Neuronal stem cell (in vitro differentiated cells): ENCODE data around the gene HMG20B.

Experiments used
- DNase-seq: peaks from one replicate; pipeline ENCODE4 v3.0.0-alpha.2; 2013; ENCODE audit warnings: low spot score
- H2AFZ ChIP-seq: one replicate; pipeline ENCODE4 v1.6.1; 2013; ENCODE audit warnings: mild to moderate bottlenecking, low read length, inconsistent platforms
- H2AK5ac ChIP-seq: 2 replicates; pipeline ENCODE4 v1.6.1; 2013; ENCODE audit warnings: low read depth, mild to moderate bottlenecking, inconsistent platforms, low read length, moderate library complexity, mixed read lengths
- H2BK120ac ChIP-seq: 2 replicates; pipeline ENCODE4 v1.6.1; 2013; ENCODE audit warnings: low read depth, mild to moderate bottlenecking, inconsistent platforms, low read length, moderate library complexity, mixed read lengths
- H2BK12ac ChIP-seq: one replicate; pipeline ENCODE4 v1.6.1; 2013; ENCODE audit warnings: low read length, inconsistent platforms
- H2BK15ac ChIP-seq: 2 replicates; pipeline ENCODE4 v1.6.1; 2013; ENCODE audit warnings: mild to moderate bottlenecking, low read length, inconsistent platforms, mixed read lengths
- H2BK5ac ChIP-seq: one replicate; pipeline ENCODE4 v1.6.1; 2013; ENCODE audit warnings: inconsistent platforms, mild to moderate bottlenecking, low read length, moderate library complexity
- H3K14ac ChIP-seq: one replicate; pipeline ENCODE4 v1.6.1; 2013; ENCODE audit warnings: low read length, inconsistent platforms
- H3K18ac ChIP-seq: 2 replicates; pipeline ENCODE4 v1.6.1; 2013; ENCODE audit warnings: low read length, inconsistent platforms
- H3K23ac ChIP-seq: 2 replicates; pipeline ENCODE4 v1.6.1; 2013; ENCODE audit warnings: low read depth, mild to moderate bottlenecking, mixed read lengths, low read length, inconsistent platforms; ENCODE audit not compliant: poor library complexity
- H3K27ac ChIP-seq: replicated peaks from 3 replicates; pipeline ENCODE4 v1.5.1; 2013; ENCODE audit warnings: low read length, inconsistent platforms
- H3K27me3 ChIP-seq, 3 experiments: 2 replicates each; pipeline ENCODE4 v1.6.1; 2013; ENCODE audit warnings: low read length in 3 of 3, mild to moderate bottlenecking in 2 of 3, inconsistent platforms in 1 of 3, low read depth in 1 of 3, mixed read lengths in 1 of 3, moderate library complexity in 1 of 3; ENCODE audit not compliant: control insufficient read depth in 3 of 3, insufficient read depth in 3 of 3
- H3K36me3 ChIP-seq, 2 donors: replicated peaks in 1 of 2; 2 replicates each; pipeline ENCODE4 v1.6.1; 2013; ENCODE audit warnings: low read length in 2 of 2; ENCODE audit not compliant: control insufficient read depth in 2 of 2, insufficient read depth in 2 of 2
- H3K4ac ChIP-seq: 2 replicates; pipeline ENCODE4 v1.6.1; 2013; ENCODE audit warnings: inconsistent platforms, mild to moderate bottlenecking, low read length, moderate library complexity
- H3K4me1 ChIP-seq, 2 donors: 1 replicate in 1 of 2; 2 replicates in 1 of 2; pipeline ENCODE4 v1.6.1; 2013; ENCODE audit warnings: low read length in 2 of 2, low read depth in 1 of 2; ENCODE audit not compliant: control insufficient read depth in 2 of 2, insufficient read depth in 1 of 2
- H3K4me2 ChIP-seq: one replicate; pipeline ENCODE4 v1.6.1; 2013; ENCODE audit warnings: mild to moderate bottlenecking, low read length, inconsistent platforms; ENCODE audit not compliant: insufficient read depth, poor library complexity, severe bottlenecking
- H3K4me3 ChIP-seq, 2 donors: 2 replicates each; pipeline ENCODE4 v1.5.1; 2013; ENCODE audit warnings: low read length in 2 of 2, mild to moderate bottlenecking in 2 of 2, inconsistent platforms in 1 of 2, moderate library complexity in 1 of 2
- H3K79me1 ChIP-seq: one replicate; pipeline ENCODE4 v1.6.1; 2013; ENCODE audit warnings: low read depth, mild to moderate bottlenecking, inconsistent platforms, low read length, moderate library complexity
- H3K9ac ChIP-seq: one replicate; pipeline ENCODE4 v1.6.1; 2013; ENCODE audit warnings: mild to moderate bottlenecking, low read depth, low read length, inconsistent platforms; ENCODE audit not compliant: poor library complexity
- H3K9me3 ChIP-seq, 2 donors: replicated peaks in 1 of 2; 2 replicates each; pipeline versions ENCODE3 to v1.6.1; 2013; ENCODE audit warnings: low read length in 2 of 2, mild to moderate bottlenecking in 2 of 2, inconsistent platforms in 1 of 2, low read depth in 1 of 2, mixed read lengths in 1 of 2, moderate library complexity in 1 of 2; ENCODE audit not compliant: control insufficient read depth in 2 of 2, insufficient read depth in 1 of 2
- H4K8ac ChIP-seq: one replicate; pipeline ENCODE4 v1.6.1; 2013; ENCODE audit warnings: low read depth, mild to moderate bottlenecking, inconsistent platforms, low read length, moderate library complexity
- H4K91ac ChIP-seq: one replicate; pipeline ENCODE4 v1.6.1; 2013; ENCODE audit warnings: low read length, low read depth, mild to moderate bottlenecking, inconsistent platforms; ENCODE audit not compliant: poor library complexity
- whole genome bisulfite sequencing, 2 donors: extraction: QIAGEN DNeasy Blood & Tissue Kit; methylation state at CpG; one replicate each; pipeline ENCODE4 v1.1.7; 2013; ENCODE audit warnings: missing lambda C conversion rate in 2 of 2, mixed read lengths in 1 of 2; ENCODE audit not compliant: insufficient read length in 2 of 2, insufficient replicate concordance in 1 of 2; ENCODE audit errors: extremely low coverage in 2 of 2; 5-methylcytosine and 5-hydroxymethylcytosine counted together

Gene HMG20B

DNA sequence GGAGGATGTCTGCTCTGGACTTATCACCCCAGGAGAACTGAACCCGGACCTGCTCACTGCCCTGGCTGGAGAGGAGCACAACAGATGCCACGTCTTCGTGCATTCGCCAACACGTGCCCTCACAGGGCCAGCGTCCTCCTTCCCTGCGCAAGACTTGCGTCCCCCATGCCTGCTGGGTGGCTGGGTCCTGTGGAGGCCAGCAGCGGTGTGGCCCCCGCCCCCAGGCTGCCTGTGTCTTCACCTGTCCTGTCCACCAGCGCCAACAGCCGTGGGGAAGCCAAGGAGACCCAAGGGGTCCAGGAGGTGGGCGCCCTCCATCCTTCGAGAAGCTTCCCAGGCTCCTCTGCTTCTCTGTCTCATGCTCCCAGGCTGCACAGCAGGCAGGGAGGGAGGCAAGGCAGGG lies 37.2 kb upstream of the HMG20B start:
- WGBS, 2 donors = no CpG with 5 or more reads among the region's 14 CpGs
- no peak overlapping the region for H2BK15ac ChIP-seq

DNA sequence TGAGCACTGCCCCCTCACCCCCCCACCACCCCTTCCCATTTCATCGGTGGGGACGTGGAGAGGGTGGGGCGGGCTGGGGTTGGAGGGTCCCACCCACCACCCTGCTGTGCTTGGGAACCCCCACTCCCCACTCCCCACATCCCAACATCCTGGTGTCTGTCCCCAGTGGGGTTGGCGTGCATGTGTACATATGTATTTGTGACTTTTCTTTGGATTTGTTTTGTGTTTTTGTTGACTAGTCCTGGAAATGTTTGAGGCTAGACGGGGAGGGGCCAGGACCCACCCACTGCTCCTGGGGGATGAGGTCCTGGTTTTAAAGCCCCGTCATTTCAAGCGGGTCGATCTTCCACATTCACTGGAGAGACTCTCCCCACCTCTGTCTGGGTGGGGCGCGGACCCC lies 36.8 kb upstream of the HMG20B start:
- H3K9ac ChIP-seq = no peak overlapping the region
- no peak for DNase-seq
- H3K18ac ChIP-seq = no peak overlapping the region
- no peak overlapping the region for H2BK15ac ChIP-seq
- H2AK5ac ChIP-seq = no peak overlapping the region
- H3K14ac ChIP-seq = no peak overlapping the region
- H3K4me1 ChIP-seq = peaks cover 6 to 8% of the 10 kb centered on the region in 2 donors
- H3K27me3 ChIP-seq = no peaks in the 10 kb centered on the region
- no peak overlapping the region for H2AFZ ChIP-seq
- H4K8ac ChIP-seq = no peak overlapping the region
- H3K36me3 ChIP-seq = peaks cover 46 to 81% of the 10 kb centered on the region in 2 donors
- H3K9me3 ChIP-seq = no peaks in the 10 kb centered on the region
- H2BK120ac ChIP-seq = peak overlapping the region; percentile 18
- H3K4ac ChIP-seq = no peak overlapping the region
- H3K27ac ChIP-seq = no peak overlapping the region
- H2BK12ac ChIP-seq = no peak overlapping the region
- no peak overlapping the region for H3K4me2 ChIP-seq
- no peak overlapping the region for H3K23ac ChIP-seq
- WGBS, 2 donors = no CpG with 5 or more reads among the region's 10 CpGs
- no peak overlapping the region for H2BK5ac ChIP-seq
- H3K4me3 ChIP-seq = no peak overlapping the region
- H4K91ac ChIP-seq = no peak overlapping the region
- peaks cover 4% of the 10 kb centered on the region for H3K79me1 ChIP-seq

More for the DNA sequence above, 37.2 kb upstream of the HMG20B start:
- peak overlapping the region; percentile 57 for H3K18ac ChIP-seq
- no peak overlapping the region for H2AFZ ChIP-seq
- H2BK120ac ChIP-seq = no peak overlapping the region
- H3K4me3 ChIP-seq = no peak overlapping the region
- H3K9ac ChIP-seq = peak overlapping the region; percentile 77
- no peaks in the 10 kb centered on the region for H3K9me3 ChIP-seq
- no peak overlapping the region for H2AK5ac ChIP-seq
- H2BK5ac ChIP-seq = peak overlapping the region; percentile 39
- no peak overlapping the region for H4K91ac ChIP-seq
- peaks cover 50 to 85% of the 10 kb centered on the region in 2 donors for H3K36me3 ChIP-seq
- H3K4me2 ChIP-seq = no peak overlapping the region
- no peak for DNase-seq
- H3K79me1 ChIP-seq = peaks cover 4% of the 10 kb centered on the region
- peak overlapping the region; percentile 80 for H3K23ac ChIP-seq
- no peak overlapping the region for H3K4ac ChIP-seq
- no peak overlapping the region for H3K14ac ChIP-seq
- peak overlapping the region; percentile 82 for H4K8ac ChIP-seq
- no peaks in the 10 kb centered on the region for H3K27me3 ChIP-seq
- H3K4me1 ChIP-seq = peaks cover 6 to 8% of the 10 kb centered on the region in 2 donors
- H3K27ac ChIP-seq = no peak overlapping the region
- no peak overlapping the region for H2BK12ac ChIP-seq

DNA sequence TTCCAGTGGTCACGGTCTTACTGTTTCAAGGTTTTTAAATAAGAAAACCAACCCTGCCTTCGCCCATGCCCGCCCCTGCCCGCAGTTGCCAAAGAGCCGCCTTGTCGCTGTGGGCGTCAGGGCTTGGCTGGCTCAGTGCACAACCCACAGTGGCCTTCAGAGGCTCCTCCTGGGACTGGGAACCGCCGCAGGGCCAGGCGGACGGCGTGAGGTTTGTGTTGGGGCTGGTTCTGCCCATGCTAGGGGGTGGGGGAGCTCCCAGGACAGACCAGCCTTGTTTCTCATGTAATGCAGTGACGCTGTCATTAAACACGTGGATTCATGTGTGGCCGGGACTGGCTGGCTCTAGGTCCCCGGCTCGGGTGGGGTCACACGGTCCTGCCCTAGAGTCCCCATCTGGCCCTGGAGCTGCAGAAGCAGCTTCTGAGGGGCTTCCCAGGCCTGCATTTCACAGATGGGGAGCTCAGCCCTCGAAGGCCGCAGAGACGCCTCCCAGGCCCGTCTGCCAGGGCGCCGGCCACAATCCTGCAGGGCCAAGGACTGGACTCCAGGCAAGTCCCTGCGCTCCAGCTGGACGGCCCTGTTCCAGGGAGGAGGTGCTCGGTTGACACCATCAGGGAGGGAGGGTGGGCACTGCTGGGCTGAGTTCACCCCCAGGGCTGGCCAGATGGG lies 36.2 kb upstream of the HMG20B start:
- no peak overlapping the region for H2BK12ac ChIP-seq
- H3K27me3 ChIP-seq = no peaks in the 10 kb centered on the region
- H3K79me1 ChIP-seq = peaks cover 4% of the 10 kb centered on the region
- H2BK120ac ChIP-seq = peak overlapping the region; percentile 18
- WGBS, 2 donors = no CpG with 5 or more reads among the region's 27 CpGs
- H3K4me3 ChIP-seq = no peak overlapping the region
- H2AFZ ChIP-seq = no peak overlapping the region
- no peak overlapping the region for H4K91ac ChIP-seq
- peak overlapping the region; percentile 48 for H2BK5ac ChIP-seq
- H3K23ac ChIP-seq = peak overlapping the region; percentile 89
- H3K9ac ChIP-seq = no peak overlapping the region
- H2AK5ac ChIP-seq = peak overlapping the region; percentile 61
- H3K36me3 ChIP-seq = peaks cover 40 to 75% of the 10 kb centered on the region in 2 donors
- peaks cover 6 to 8% of the 10 kb centered on the region in 2 donors for H3K4me1 ChIP-seq
- H3K14ac ChIP-seq = peak overlapping the region; percentile 21
- peak overlapping the region; percentile 48 for H3K18ac ChIP-seq
- H4K8ac ChIP-seq = no peak overlapping the region
- H3K4me2 ChIP-seq = no peak overlapping the region
- H3K4ac ChIP-seq = no peak overlapping the region
- H2BK15ac ChIP-seq = no peak overlapping the region
- DNase-seq = no peak
- H3K9me3 ChIP-seq = no peaks in the 10 kb centered on the region
- H3K27ac ChIP-seq = no peak overlapping the region

DNA sequence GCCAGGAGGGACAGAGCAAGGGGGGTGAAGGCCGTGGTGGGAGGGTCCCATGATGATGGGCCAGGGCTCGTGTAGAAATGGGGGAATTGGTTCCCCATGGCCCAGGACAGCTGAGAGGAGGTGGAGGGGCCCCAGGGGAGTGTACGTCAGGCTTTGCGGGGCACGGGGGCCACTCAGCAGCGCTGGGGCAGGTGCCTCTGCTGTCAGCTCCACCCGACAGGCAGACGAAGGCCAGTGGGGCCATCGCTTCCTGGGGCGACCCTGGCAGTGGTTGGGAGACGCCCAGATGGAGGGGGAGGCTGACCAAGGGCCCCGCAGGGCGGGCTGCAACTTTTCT lies 35.7 kb upstream of the HMG20B start:
- Histone ChIP-seq H2BK12ac (no peak overlapping the region), H3K18ac (no peak overlapping the region), H4K91ac (no peak overlapping the region), H4K8ac (no peak overlapping the region), H3K27me3 (no peaks in the 10 kb centered on the region), H3K4me1 (peaks cover 6 to 8% of the 10 kb centered on the region in 2 donors), H2AK5ac (peak overlapping the region; percentile 61), H2BK15ac (no peak overlapping the region), H3K36me3 (peaks cover 38 to 70% of the 10 kb centered on the region in 2 donors), H3K9ac (peak overlapping the region; percentile 50), H2AFZ (no peak overlapping the region), H3K4ac (no peak overlapping the region), H2BK5ac (peak overlapping the region; percentile 48), H3K79me1 (peaks cover 4% of the 10 kb centered on the region), H3K9me3 (no peaks in the 10 kb centered on the region), H3K27ac (no peak overlapping the region), H3K4me3 (no peak overlapping the region), H3K4me2 (no peak overlapping the region), H3K23ac (no peak overlapping the region), H2BK120ac (peak overlapping the region; percentile 18), H3K14ac (no peak overlapping the region)
- DNase-seq = no peak
- no CpG with 5 or more reads among the region's 13 CpGs for WGBS, 2 donors
